Pons (tissue), 1 donor: ENCODE results near the gene BAAT.
"Not testable (repeated sequence)": the region's sequence is repeated elsewhere in the genome, so short reads cannot be mapped to it uniquely, and the experiment has no call there.

ENCODE experiments used
- DNase-seq: peaks from one replicate; pipeline ENCODE4 v3.0.0-alpha.2; 2016; ENCODE audit warnings: low spot score

Gene BAAT

DNA sequence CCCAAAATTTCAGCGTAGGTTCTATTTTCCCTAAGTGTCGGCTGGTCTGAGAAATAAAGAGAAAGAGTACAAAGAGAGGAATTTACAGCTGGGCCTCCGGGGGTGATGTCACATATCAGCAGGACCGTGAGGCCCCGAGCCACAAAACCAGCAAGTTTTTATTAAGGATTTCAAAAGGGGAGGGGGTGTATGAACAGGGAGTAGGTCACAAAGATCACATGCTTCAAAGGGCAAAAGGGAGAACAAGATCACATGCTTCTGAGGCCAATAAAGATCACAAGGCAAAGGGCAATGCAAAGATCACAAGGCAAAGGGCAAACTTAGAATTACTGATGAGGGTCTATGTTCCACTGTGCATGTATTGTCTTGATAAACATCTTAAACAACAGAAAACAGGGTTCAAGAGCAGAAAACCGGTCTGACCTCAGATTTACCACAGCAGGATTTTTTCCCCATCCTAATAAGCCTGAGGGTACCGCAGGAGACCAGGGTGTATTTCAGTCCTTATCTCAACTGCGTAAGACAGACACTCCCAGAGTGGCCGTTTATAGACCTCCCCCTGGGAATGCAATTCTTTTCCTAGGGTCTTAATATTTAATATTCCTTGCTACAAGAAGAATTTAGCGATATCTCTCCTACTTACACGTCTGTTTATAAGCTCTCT, at the start of gene BAAT:
BAAT (minus strand) TSS at position 134 of the 664 bp plus-strand sequence. CDS start 13,602 bp downstream, outside the sequence.
- DNase-seq = not testable (repeated sequence)

DNA sequence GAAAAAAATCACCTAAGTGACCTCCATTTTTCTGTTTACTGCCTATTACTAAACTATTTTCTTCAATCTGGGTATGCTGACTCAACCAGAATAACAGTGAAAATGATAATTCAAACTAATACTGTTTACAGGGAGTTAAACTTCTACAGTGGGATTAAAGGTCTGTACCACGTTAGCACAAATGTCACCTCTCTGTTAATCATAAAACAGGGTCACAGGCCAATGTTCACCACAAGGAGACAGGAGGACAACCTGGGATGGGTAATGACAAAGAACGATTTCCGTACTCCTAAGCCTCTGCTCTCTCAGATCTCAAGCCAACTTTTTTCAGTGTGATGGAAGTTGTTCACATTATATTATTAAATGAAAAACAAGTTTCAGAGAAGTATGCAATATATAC, 48.4 kb upstream of the BAAT start:
- DNase-seq = no peak

DNA sequence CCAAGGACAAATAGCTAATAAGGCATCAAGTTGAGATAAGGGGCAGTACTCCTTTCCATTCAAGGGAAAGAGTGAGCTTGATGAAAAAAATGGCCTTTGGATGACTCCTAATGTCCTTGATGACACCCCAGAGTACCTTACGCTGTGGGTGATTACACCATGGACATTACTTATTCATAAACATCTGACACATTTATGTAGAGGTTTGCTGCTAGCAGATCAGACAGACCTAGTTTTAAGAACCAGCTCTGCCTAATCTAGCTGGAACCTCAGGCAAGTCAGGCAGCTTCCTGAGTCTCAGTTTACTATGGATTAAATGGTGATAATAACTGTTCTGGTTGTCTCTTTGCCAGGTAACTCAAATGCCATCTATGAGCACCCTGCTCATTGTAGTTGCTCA, 47.9 kb upstream of the BAAT start:
- no peak for DNase-seq

DNA sequence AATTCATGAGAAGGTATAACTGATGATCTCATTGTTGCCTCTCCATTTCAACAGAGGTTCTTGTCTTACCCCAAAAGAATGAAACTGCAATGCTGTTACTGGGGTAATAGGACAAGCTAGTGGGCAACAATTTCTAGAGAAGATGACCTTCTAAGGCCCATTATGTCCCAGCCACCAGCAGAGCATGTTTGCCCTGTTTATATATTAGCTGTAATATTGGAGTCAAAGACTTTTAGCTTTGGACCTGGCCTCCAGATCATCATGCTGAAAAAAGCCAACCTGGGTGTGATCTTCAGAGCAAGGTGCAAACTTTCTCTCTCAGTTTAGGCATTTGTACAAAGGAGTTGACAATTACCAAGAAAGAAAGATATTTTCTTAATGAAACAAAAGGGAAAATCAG, 47.4 kb upstream of the BAAT start:
- DNase-seq = no peak

GRCh38 chr9:101429736-101430135, 44.9 kb upstream of the BAAT start:
- DNase-seq = no peak

- no peak for DNase-seq
Measured at GRCh38 chr9:101428909-101429308, 44.1 kb upstream of the BAAT start.

DNA sequence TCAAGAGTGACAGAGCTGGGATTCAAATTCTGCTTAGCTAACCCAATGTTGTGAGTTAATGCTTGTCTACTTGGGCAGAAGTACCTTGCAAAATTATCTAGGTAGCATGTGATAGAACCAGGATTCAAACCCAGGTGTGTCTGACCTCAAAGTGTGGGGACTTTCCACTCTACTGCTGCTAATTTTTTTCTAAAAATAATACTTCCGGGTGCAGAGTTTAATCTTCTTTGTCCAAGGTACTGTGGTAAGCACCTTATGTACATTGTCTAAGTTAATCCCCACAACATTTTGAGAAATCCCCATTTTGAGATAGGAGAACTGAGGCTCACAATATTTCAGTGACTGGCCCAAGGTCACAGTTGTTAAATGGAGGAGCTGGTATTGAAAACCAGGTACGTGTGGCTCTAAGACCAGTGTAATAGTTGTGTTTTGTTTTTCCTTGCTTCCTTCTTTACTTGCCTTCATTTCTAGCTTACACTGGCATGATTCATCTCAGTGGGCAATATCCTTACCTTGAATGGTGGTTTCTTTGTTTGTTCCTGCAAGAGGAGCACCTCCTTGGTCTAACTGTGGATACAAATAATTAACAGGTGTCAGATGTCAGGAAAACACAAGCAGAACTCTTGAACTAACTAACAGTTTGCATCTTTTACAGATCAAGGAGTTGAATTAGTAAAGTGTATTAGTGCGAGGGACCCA, 43.3 kb upstream of the BAAT start:
- DNase-seq = no peak

DNA sequence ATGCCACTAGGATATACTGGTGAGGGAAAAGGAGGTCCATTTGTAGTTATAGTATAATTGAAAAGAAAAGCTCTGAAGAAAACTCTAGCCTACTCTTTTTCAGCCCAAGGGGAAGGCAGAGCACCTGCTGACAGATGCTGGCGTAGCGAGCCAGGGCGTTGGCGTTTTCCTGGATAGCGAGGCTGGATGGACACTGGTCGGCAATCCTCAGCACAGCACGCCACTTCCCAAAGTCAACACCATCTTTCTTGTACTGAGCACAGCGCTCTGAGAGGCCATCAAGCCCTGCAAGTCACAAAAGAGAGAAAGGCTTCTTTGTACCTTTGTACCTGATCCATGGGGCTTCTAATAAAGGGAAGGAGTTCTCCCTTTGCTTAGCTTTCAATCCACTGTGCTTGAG, 42.6 kb upstream of the BAAT start:
- no peak for DNase-seq

- DNase-seq = no peak
Measured at GRCh38 chr9:101421653-101422065, 36.9 kb upstream of the BAAT start.

- no peak for DNase-seq
Measured at GRCh38 chr9:101419863-101420262, 35.1 kb upstream of the BAAT start.

DNA sequence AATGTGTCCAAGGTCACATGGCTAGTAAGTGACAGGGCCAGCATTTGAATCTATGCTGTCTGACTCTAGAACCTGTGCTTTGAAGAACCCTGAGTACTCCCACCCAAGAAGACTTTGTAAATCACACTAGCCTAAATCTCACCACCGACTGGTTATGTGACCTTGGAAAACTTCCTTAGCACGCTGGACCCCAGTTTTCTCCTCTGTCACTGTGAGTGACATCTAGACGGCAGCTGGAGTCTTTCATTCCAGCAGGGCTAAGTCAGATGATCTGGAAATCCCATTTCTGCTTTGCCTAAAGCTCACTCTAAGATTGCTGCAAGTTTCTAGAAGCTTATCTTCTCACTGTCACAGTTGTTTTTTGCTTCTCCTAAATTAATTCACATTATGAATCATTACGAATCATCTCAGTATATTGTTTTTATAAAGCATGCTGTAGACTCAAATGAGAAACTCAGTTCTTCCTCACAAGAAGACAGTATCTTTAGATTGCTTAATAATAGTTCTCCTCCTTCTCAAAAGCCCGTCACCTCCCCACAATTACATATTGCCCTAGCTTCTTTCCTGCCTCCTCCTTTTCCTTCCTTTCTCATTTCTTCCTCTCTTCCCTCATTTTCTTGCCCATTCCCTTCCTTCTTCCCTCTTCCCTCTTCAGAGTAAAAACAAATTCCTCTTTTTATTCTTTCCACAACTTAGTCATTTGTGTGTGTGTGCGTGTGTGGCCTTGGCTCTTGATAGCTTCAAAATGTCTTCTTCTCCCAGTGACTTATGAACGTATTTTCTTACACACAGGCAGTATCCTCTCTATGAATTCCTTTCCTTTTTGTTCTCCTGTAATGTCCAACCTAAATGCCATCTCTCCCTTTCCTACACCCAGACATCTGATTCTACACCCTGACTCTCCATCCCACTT, 34.0 kb upstream of the BAAT start:
- no peak for DNase-seq

GRCh38 chr9:101417977-101418376, 33.2 kb upstream of the BAAT start:
- DNase-seq = no peak

- no peak for DNase-seq
Measured at GRCh38 chr9:101417389-101417788, 32.6 kb upstream of the BAAT start.

GRCh38 chr9:101415578-101415977, 30.8 kb upstream of the BAAT start:
- DNase-seq = no peak

GRCh38 chr9:101414839-101415238, 30.0 kb upstream of the BAAT start:
- no peak for DNase-seq

DNA sequence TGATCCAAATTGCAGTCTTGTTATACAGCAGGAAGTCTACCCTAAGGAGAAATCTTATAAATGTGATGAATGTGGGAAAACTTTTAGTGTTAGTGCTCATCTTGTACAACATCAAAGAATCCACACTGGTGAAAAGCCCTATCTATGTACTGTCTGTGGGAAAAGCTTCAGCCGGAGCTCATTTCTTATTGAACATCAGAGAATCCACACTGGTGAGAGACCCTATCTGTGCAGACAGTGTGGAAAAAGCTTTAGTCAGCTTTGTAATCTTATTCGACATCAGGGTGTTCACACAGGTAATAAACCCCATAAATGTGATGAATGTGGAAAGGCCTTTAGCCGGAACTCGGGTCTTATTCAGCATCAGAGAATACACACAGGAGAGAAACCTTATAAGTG, 24.3 kb upstream of the BAAT start:
- no peak for DNase-seq

DNA sequence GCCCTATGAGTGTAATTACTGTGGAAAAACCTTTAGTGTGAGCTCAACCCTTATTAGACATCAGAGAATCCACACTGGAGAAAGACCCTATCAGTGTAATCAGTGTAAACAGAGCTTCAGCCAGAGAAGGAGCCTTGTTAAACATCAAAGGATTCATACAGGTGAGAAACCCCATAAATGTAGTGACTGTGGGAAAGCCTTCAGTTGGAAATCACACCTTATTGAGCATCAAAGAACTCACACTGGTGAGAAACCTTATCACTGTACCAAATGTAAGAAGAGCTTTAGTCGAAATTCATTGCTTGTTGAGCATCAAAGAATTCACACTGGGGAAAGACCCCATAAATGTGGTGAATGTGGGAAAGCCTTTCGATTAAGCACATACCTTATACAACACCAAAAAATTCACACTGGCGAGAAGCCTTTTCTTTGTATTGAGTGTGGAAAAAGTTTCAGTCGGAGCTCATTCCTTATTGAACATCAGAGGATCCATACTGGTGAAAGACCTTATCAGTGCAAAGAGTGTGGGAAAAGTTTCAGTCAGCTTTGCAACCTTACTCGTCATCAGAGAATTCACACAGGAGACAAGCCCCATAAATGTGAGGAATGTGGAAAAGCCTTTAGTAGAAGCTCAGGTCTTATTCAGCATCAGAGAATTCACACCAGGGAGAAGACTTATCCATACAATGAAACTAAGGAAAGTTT, 23.7 kb upstream of the BAAT start:
- DNase-seq = no peak

DNA sequence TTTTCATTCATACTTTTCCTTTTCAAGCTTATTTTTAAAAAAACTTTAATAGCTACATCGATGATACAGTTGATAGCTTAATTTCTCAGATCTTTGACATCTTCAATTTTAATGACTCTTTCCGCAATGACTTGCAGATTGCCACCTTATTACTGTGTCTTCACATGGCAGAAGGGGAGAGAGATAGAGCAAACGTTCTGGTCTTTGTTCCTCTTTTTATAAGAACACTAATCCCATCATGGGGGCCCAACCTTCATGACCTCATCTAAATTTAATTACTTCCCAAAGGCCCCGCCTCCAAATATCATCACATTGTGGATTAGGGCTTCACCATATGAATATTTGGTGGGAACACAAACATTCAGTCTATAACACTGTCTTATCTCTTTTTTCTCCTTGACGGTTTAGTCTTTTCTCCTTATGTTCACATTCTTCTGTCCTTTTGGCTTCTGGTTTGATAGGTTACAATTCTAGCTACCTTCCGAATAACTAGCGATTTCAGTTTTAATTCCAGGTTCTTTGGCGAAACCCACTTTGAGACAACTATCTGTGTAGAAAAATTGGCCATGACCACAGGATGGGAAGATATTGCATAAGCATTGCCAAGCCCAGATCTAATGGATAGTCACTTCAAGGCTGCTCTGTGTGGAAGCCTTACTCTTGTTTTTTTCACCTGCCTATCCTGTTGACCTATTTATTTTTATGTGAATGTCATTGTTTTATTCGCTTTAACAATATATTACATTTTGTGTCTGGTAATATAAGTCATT, 18.9 kb upstream of the BAAT start:
- no peak for DNase-seq

- DNase-seq = no peak
Measured at GRCh38 chr9:101400120-101400519, 15.3 kb upstream of the BAAT start.

GRCh38 chr9:101399643-101399970, 14.8 kb upstream of the BAAT start:
- no peak for DNase-seq

GRCh38 chr9:101398930-101399642, 14.3 kb upstream of the BAAT start:
- DNase-seq = peak; percentile 54
